ENCODE data around the gene USP7. TPM values are rescaled to one million over a fixed set of nuclear protein-coding genes. Genes with fewer than 3 reads are reported as not detected.
"Not testable (repeated sequence)": the region's sequence is repeated elsewhere in the genome, so short reads cannot be mapped to it uniquely, and the experiment has no call there.

USP7 gene
- total RNA-seq, 2 donors from 2014 or later, result 126 to 131 TPM

- H3K27me3 Mint-ChIP-seq (ENCODE audit: low read depth), result no peaks in the 10 kb centered on the region
- ATAC-seq (replicated peaks in 1 of 2) (peak; percentile 16 to 38), DNase-seq (no peak)
- no peaks in the 10 kb centered on the region for H3K9me3 Mint-ChIP-seq
- peak overlapping the region in 1 of 2 donors; percentile 9 for H3K4me3 Mint-ChIP-seq
- H3K27ac Mint-ChIP-seq, result peak overlapping the region; percentile 27
- H3K4me1 Mint-ChIP-seq (ENCODE audit: low read depth), result peaks cover 80% of the 10 kb centered on the region
- H3K36me3 Mint-ChIP-seq (ENCODE audit: insufficient read depth in 2 of 2), result peaks cover 13 to 24% of the 10 kb centered on the region in 2 donors
These were observed 39.5 kb downstream of the USP7 start for GRCh38 chr16:8924214-8924613.

GRCh38 chr16:8923199-8923598 lies 40.5 kb downstream of the USP7 start:
- H3K36me3 Mint-ChIP-seq (ENCODE audit: insufficient read depth in 2 of 2), result peaks cover 14 to 24% of the 10 kb centered on the region in 2 donors
- H3K9me3 Mint-ChIP-seq, result no peaks in the 10 kb centered on the region
- H3K27ac Mint-ChIP-seq, result no peak overlapping the region
- no peaks in the 10 kb centered on the region for H3K27me3 Mint-ChIP-seq (ENCODE audit: low read depth)
- H3K4me1 Mint-ChIP-seq (ENCODE audit: low read depth), result peaks cover 78% of the 10 kb centered on the region
- DNase-seq (no peak), ATAC-seq (replicated peaks in 1 of 2) (no peak)
- no peak overlapping the region for H3K4me3 Mint-ChIP-seq

GRCh38 chr16:8921347-8921984 lies 42.2 kb downstream of the USP7 start:
- DNase-seq, result peak in 1 of 2 donors; percentile 13
- Mint-ChIP-seq H3K4me3 (peak overlapping the region; percentile 51 to 59), H3K36me3 (ENCODE audit: insufficient read depth in 2 of 2) (peaks cover 13 to 25% of the 10 kb centered on the region in 2 donors)

GRCh38 chr16:8920645-8921346 lies 42.9 kb downstream of the USP7 start:
- Mint-ChIP-seq H3K27ac (peak overlapping the region; percentile 92), H3K4me3 (peak overlapping the region; percentile 51 to 59), H3K36me3 (ENCODE audit: insufficient read depth in 2 of 2) (peaks cover 12 to 24% of the 10 kb centered on the region in 2 donors), H3K9me3 (no peaks in the 10 kb centered on the region), H3K27me3 (ENCODE audit: low read depth) (no peaks in the 10 kb centered on the region), H3K4me1 (ENCODE audit: low read depth) (peaks cover 63% of the 10 kb centered on the region)
- DNase-seq (no peak), ATAC-seq (replicated peaks in 1 of 2) (peak; percentile 56 to 69)

More at GRCh38 chr16:8921347-8921984, 42.2 kb downstream of the USP7 start:
- H3K9me3 Mint-ChIP-seq, result no peaks in the 10 kb centered on the region
- peak; percentile 42 to 47 for ATAC-seq (replicated peaks in 1 of 2)
- no peaks in the 10 kb centered on the region for H3K27me3 Mint-ChIP-seq (ENCODE audit: low read depth)
- peak overlapping the region; percentile 92 for H3K27ac Mint-ChIP-seq
- H3K4me1 Mint-ChIP-seq (ENCODE audit: low read depth), result peaks cover 64% of the 10 kb centered on the region

GRCh38 chr16:8919934-8920462 lies 43.7 kb downstream of the USP7 start:
- no peak for ATAC-seq (replicated peaks in 1 of 2)
- peak overlapping the region; percentile 92 for H3K27ac Mint-ChIP-seq
- peaks cover 12 to 24% of the 10 kb centered on the region in 2 donors for H3K36me3 Mint-ChIP-seq (ENCODE audit: insufficient read depth in 2 of 2)
- no peak for DNase-seq
- H3K4me3 Mint-ChIP-seq, result peak overlapping the region; percentile 51 to 59
- no peaks in the 10 kb centered on the region for H3K9me3 Mint-ChIP-seq
- H3K4me1 Mint-ChIP-seq (ENCODE audit: low read depth), result peaks cover 62% of the 10 kb centered on the region
- H3K27me3 Mint-ChIP-seq (ENCODE audit: low read depth), result no peaks in the 10 kb centered on the region

GRCh38 chr16:8919089-8919933 lies 44.4 kb downstream of the USP7 start:
- peak overlapping the region; percentile 92 for H3K27ac Mint-ChIP-seq
- H3K4me1 Mint-ChIP-seq (ENCODE audit: low read depth), result peaks cover 55% of the 10 kb centered on the region
- H3K4me3 Mint-ChIP-seq, result peak overlapping the region; percentile 51 to 59
- no peak for ATAC-seq (replicated peaks in 1 of 2)
- no peak for DNase-seq
- H3K27me3 Mint-ChIP-seq (ENCODE audit: low read depth), result no peaks in the 10 kb centered on the region
- no peaks in the 10 kb centered on the region for H3K9me3 Mint-ChIP-seq
- H3K36me3 Mint-ChIP-seq (ENCODE audit: insufficient read depth in 2 of 2), result peaks cover 12 to 26% of the 10 kb centered on the region in 2 donors

GRCh38 chr16:8917336-8917735 lies 46.4 kb downstream of the USP7 start:
- H3K27me3 Mint-ChIP-seq (ENCODE audit: low read depth); ATAC-seq (replicated peaks in 1 of 2); H3K4me3 Mint-ChIP-seq; H3K9me3 Mint-ChIP-seq; DNase-seq: not testable (repeated sequence)
- H3K4me1 Mint-ChIP-seq (ENCODE audit: low read depth), result peaks cover 48% of the 10 kb centered on the region
- H3K27ac Mint-ChIP-seq, result peak overlapping the region; percentile 15
- peaks cover 13 to 34% of the 10 kb centered on the region in 2 donors for H3K36me3 Mint-ChIP-seq (ENCODE audit: insufficient read depth in 2 of 2)

GRCh38 chr16:8916541-8917225 lies 47.0 kb downstream of the USP7 start:
- Mint-ChIP-seq H3K9me3 (no peaks in the 10 kb centered on the region), H3K4me1 (ENCODE audit: low read depth) (peaks cover 46% of the 10 kb centered on the region), H3K4me3 (no peak overlapping the region), H3K36me3 (ENCODE audit: insufficient read depth in 2 of 2) (peaks cover 13 to 33% of the 10 kb centered on the region in 2 donors), H3K27me3 (ENCODE audit: low read depth) (no peaks in the 10 kb centered on the region), H3K27ac (peak overlapping the region; percentile 89)
- no peak for DNase-seq
- no peak for ATAC-seq (replicated peaks in 1 of 2)

GRCh38 chr16:8915722-8916301 lies 47.9 kb downstream of the USP7 start:
- DNase-seq, result no peak
- Mint-ChIP-seq H3K27ac (no peak overlapping the region), H3K4me1 (ENCODE audit: low read depth) (peaks cover 46% of the 10 kb centered on the region), H3K4me3 (no peak overlapping the region), H3K9me3 (no peaks in the 10 kb centered on the region), H3K27me3 (ENCODE audit: low read depth) (no peaks in the 10 kb centered on the region), H3K36me3 (ENCODE audit: insufficient read depth in 2 of 2) (peaks cover 15 to 41% of the 10 kb centered on the region in 2 donors)
- ATAC-seq (replicated peaks in 1 of 2), result no peak

GRCh38 chr16:8914098-8914497 lies 49.6 kb downstream of the USP7 start:
- Mint-ChIP-seq H3K36me3 (ENCODE audit: insufficient read depth in 2 of 2) (peaks cover 11 to 39% of the 10 kb centered on the region in 2 donors), H3K27me3 (ENCODE audit: low read depth) (no peaks in the 10 kb centered on the region), H3K9me3 (no peaks in the 10 kb centered on the region), H3K27ac (peak overlapping the region; percentile 50), H3K4me1 (ENCODE audit: low read depth) (peaks cover 34% of the 10 kb centered on the region), H3K4me3 (no peak overlapping the region)
- DNase-seq, result no peak
- no peak for ATAC-seq (replicated peaks in 1 of 2)

GRCh38 chr16:8912793-8913192 lies 50.9 kb downstream of the USP7 start:
- Mint-ChIP-seq H3K27ac (no peak overlapping the region), H3K4me1 (ENCODE audit: low read depth) (peaks cover 28% of the 10 kb centered on the region), H3K9me3 (no peaks in the 10 kb centered on the region), H3K27me3 (ENCODE audit: low read depth) (no peaks in the 10 kb centered on the region), H3K36me3 (ENCODE audit: insufficient read depth in 2 of 2) (peaks cover 8 to 31% of the 10 kb centered on the region in 2 donors), H3K4me3 (no peak overlapping the region)
- no peak for ATAC-seq (replicated peaks in 1 of 2)
- DNase-seq, result no peak

- DNase-seq (no peak), ATAC-seq (replicated peaks in 1 of 2) (no peak)
- peak overlapping the region; percentile 93 for H3K27ac Mint-ChIP-seq
- H3K9me3 Mint-ChIP-seq, result no peaks in the 10 kb centered on the region
- no peak overlapping the region for H3K4me3 Mint-ChIP-seq
- peaks cover 32% of the 10 kb centered on the region for H3K4me1 Mint-ChIP-seq (ENCODE audit: low read depth)
- H3K36me3 Mint-ChIP-seq (ENCODE audit: insufficient read depth in 2 of 2), result peaks cover 8 to 33% of the 10 kb centered on the region in 2 donors
- no peaks in the 10 kb centered on the region for H3K27me3 Mint-ChIP-seq (ENCODE audit: low read depth)
These were observed 52.9 kb downstream of the USP7 start for GRCh38 chr16:8910811-8911210.

Measured in activated T-cell treated with anti-CD3 and anti-CD28 coated beads, Interleukin-2, amount 50 U/mL, for 72 hours (primary cell).